Measurements from ENCODE around the gene RNF19B. TPM values are rescaled to one million over a fixed set of nuclear protein-coding genes. Genes with fewer than 3 reads are reported as not detected.
"Not testable (repeated sequence)": the region's sequence is repeated elsewhere in the genome, so short reads cannot be mapped to it uniquely, and the experiment has no call there.

The RNF19B gene
- total RNA-seq, 1 donor from 2014 or later: 34.3 TPM

- no peaks in the 10 kb centered on the region for H3K27me3 ChIP-seq
- no peaks in the 10 kb centered on the region for H3K9me3 ChIP-seq
- intact Hi-C loops (cut with DNase I): no loop called here
- no peak overlapping the region for H3K27ac ChIP-seq
- no peak overlapping the region for H3K4me3 ChIP-seq
- no peaks in the 10 kb centered on the region for H3K36me3 ChIP-seq
- DNase-seq (no peak), ATAC-seq (peak; percentile 71)
- H3K4me1 ChIP-seq: peaks cover 38% of the 10 kb centered on the region
- no peak for TF ChIP-seq CTCF (IDR thresholded peaks at IDR 0.05)
Measured at GRCh38 chr1:32998064-32998463, 33.5 kb upstream of the RNF19B start.

DNA sequence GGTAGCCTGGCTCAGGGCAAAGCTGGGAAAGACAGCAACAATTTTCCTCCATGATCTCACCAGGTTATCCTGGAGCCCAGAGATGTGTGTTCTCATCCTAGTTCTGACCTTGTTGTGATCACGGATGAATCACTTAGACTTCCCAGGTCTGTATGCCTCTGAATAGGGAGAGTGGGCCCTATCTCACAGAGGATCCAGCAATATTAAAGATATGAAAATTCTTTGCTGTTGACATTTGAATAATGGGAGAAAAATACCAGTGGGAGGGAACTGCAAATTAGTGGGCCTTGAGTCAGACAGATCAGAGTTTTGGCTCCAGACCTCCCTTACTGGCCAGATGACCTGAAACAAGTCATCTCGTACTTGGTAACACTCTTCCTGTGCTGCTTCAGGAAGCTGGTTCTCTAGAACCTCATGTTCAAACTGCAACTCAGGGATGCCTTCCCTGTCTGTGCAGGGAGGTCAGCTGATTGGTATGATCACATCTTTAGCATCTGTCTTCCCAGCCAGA is 32.8 kb upstream of the RNF19B start:
- ATAC-seq: no peak
- H3K4me3 ChIP-seq: no peak overlapping the region
- peak overlapping the region; percentile 24 for H3K27ac ChIP-seq
- intact Hi-C loops (cut with DNase I): no loop called here
- no peaks in the 10 kb centered on the region for H3K27me3 ChIP-seq
- no peak for DNase-seq
- no peak for TF ChIP-seq CTCF (IDR thresholded peaks at IDR 0.05)
- peaks cover 44% of the 10 kb centered on the region for H3K4me1 ChIP-seq
- no peaks in the 10 kb centered on the region for H3K36me3 ChIP-seq
- no peaks in the 10 kb centered on the region for H3K9me3 ChIP-seq

- H3K27ac ChIP-seq: peak overlapping the region; percentile 71
Measured at GRCh38 chr1:32993324-32993636, 28.7 kb upstream of the RNF19B start.

GRCh38 chr1:32992489-32993323 is 28.1 kb upstream of the RNF19B start:
- intact Hi-C loops (cut with DNase I): no loop called here
- no peak for TF ChIP-seq CTCF (IDR thresholded peaks at IDR 0.05)
- Histone ChIP-seq H3K4me3 (no peak overlapping the region), H3K27ac (peak overlapping the region; percentile 71), H3K9me3 (no peaks in the 10 kb centered on the region), H3K27me3 (no peaks in the 10 kb centered on the region), H3K4me1 (peaks cover 53% of the 10 kb centered on the region), H3K36me3 (no peaks in the 10 kb centered on the region)
- DNase-seq (peak; percentile 92), ATAC-seq (peak; percentile 97)

More at GRCh38 chr1:32993324-32993636, 28.7 kb upstream of the RNF19B start:
- H3K4me3 ChIP-seq; ATAC-seq; DNase-seq; H3K27me3 ChIP-seq; H3K36me3 ChIP-seq; intact Hi-C loops (cut with DNase I); H3K9me3 ChIP-seq: not testable (repeated sequence)
- H3K4me1 ChIP-seq: peaks cover 58% of the 10 kb centered on the region

GRCh38 chr1:32991819-32992488 is 27.3 kb upstream of the RNF19B start:
- intact Hi-C loops (cut with DNase I): no loop called here
- peaks cover 46% of the 10 kb centered on the region for H3K4me1 ChIP-seq
- no peak overlapping the region for H3K4me3 ChIP-seq
- no peaks in the 10 kb centered on the region for H3K9me3 ChIP-seq
- DNase-seq (no peak), ATAC-seq (no peak)
- no peaks in the 10 kb centered on the region for H3K27me3 ChIP-seq
- no peak for TF ChIP-seq CTCF (IDR thresholded peaks at IDR 0.05)
- H3K27ac ChIP-seq: peak overlapping the region; percentile 71
- H3K36me3 ChIP-seq: no peaks in the 10 kb centered on the region

DNA sequence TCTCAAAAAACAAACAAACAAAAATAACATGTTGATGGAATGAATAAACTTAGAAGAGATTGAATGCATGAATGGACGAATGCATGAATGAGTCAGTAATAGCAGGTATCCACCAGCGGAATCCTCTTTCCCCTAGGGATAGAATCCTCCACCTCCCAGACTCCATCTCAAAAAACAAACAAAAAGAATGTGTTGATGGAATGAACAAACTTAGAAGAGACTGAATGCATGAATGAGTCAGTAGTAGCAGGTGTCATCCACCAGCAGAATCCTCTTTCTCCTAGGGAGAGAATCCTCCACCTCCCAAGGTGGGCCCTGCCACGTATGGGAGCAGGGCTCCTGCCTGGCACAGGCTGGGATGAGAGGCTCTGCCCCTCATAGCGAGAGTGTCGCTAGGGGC is 26.8 kb upstream of the RNF19B start:
- Histone ChIP-seq H3K4me3 (no peak overlapping the region), H3K27ac (peak overlapping the region; percentile 71), H3K36me3 (no peaks in the 10 kb centered on the region), H3K4me1 (peaks cover 43% of the 10 kb centered on the region), H3K27me3 (no peaks in the 10 kb centered on the region), H3K9me3 (no peaks in the 10 kb centered on the region)
- no peak for ATAC-seq
- DNase-seq: no peak
- intact Hi-C loops (cut with DNase I): no loop called here
- TF ChIP-seq CTCF (IDR thresholded peaks at IDR 0.05): no peak

All from upper lobe of right lung (tissue), 1 donor.